Hepatocyte (in vitro differentiated cells): Measurements from ENCODE around the gene MAD1L1.

Experiments
- CTCF ChIP-seq: fragments of 200-600 bp; sonication (generic); IDR thresholded peaks from 2 replicates; pipeline ENCODE4 v1.5.1; 2016; ENCODE audit warnings: antibody characterized with exemption, mild to moderate bottlenecking; ENCODE audit not compliant: poor library complexity
- EZH2 ChIP-seq: fragments of 200-600 bp; sonication (generic); IDR thresholded peaks from 2 replicates; pipeline ENCODE4 v1.6.1; 2016; ENCODE audit warnings: antibody characterized with exemption, mild to moderate bottlenecking, borderline replicate concordance

GRCh38 chr7:1975179-1975578 lies 257.6 kb downstream of the MAD1L1 start:
- no peak for TF ChIP-seq CTCF
- TF ChIP-seq EZH2 = no peak
